HG03280 (cell line): ENCODE results near the gene DPYSL5.

Source experiments
- ATAC-seq: cut with Tn5 transposase; IDR thresholded peaks from one replicate; pipeline ENCODE4 v1.9.1; 2021; ENCODE audit warnings: mild to moderate bottlenecking, moderate library complexity; ENCODE audit not compliant: unreplicated experiment

The DPYSL5 gene

DNA sequence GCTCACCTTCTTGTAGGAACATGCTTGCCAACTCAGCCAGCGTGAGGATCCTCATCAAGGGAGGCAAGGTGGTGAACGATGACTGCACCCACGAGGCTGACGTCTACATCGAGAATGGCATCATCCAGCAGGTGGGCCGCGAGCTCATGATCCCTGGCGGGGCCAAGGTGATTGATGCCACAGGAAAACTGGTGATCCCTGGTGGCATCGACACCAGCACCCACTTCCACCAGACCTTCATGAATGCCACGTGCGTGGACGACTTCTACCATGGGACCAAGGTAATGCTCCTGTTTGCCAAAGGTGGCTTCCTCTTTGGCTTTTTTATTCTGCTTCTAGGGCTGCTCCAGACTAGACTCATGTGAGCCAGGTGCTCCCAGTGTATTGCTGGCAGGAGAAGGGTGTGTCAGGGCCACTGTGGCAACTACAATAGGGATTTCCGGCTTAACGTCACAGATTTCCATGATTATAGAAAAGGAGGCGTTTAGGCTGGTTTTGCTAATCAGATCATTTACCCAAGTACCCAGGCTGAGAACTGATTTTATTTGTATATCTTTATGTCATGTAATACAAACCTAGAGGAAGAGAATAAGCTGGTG lies 50.6 kb downstream of the DPYSL5 start:
- ATAC-seq: no peak

DNA sequence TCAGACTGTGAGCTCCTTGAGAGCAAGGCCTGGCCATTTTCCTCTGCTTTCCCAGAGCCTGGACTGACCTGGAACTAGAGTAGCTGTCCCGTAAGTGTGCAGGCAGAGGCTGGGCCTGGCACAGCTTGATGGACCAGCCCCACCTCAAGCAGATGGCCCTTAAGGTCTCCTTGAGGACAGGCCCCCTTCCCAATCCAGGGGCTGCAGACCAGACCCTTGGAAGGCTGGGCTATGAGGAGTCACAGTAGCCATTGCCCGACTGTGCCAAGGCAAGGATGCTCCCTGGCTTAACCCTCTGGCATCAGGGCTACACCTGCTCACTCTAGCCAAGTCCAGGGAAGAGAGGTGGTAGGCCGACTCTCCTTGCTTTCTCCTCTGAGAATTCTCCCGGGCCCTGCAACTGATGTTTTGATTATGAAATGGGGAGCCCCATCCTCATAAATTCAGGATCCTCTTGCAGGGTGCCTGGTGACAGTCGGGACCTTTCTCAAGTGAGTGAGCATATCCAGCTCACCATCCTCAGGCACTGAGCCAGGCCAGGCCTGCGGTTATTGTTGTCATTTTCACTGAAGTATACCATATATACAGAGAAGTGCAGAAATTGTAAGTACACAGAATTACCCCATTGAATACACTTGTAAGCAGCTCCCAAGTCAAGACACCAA lies 51.7 kb downstream of the DPYSL5 start:
- no peak for ATAC-seq

DNA sequence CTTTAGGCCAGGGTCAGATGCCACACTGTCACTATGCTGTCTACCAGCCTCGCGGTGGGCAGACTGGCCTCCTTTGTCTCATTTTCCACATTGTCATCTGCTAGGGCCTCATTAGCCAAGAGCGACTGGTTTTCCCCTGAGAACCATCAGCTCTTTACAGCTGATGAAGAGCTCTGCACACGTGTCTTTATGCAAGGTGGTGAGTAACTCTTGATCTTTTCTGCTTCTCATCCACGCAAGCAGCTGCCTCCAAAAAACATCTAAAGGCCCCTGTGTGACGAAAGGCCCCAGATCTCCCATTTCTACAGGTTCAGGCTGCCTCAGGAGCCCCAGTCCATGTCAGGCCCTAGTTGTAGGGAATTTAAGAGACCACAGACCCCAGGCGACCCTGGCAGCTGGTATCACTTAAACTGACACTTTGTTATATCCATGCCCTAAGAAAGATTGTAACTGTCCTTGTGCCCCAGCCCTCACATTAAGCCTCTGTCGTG lies 52.9 kb downstream of the DPYSL5 start:
- no peak for ATAC-seq

DNA sequence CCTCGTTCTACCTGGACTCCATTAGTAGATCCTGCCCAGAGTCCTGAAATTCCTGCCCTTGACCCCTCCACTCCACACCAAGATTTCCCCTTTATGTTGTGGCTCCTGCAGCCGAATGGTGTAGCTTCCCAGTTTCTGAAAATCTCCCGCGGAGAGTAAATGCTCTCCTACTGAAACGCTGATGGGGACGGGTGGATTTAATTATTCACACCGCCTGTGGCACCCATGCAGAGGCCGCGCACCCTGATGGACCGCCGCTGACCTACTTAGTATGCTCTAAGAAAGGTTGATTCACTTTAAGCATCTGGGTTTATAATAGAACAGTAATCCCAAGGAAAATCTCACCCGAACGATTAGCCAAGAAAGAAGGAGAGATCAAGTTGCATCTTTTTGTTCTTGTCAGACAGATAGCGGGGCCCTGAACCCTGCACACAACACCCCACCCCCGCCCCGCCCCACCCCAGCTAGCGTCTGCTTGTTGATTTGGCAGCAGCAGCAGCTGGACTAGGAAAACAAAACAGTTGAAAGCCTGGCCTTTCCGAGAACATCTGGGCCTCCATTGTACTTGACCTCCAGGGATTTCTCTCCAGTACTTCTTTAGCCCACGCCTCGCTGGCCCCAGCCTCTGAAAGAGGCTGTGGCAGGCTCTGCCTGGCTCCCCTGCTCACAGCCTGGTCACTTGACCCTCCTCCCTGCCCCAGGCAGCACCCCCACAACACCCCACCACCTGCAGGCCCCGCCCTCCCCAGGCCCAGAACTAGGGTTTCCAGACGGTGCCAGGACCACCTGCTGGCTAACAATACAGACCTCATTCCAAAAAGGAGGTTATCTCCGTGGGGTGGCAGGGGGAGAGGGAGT lies 53.6 kb downstream of the DPYSL5 start:
- ATAC-seq: no peak

DNA sequence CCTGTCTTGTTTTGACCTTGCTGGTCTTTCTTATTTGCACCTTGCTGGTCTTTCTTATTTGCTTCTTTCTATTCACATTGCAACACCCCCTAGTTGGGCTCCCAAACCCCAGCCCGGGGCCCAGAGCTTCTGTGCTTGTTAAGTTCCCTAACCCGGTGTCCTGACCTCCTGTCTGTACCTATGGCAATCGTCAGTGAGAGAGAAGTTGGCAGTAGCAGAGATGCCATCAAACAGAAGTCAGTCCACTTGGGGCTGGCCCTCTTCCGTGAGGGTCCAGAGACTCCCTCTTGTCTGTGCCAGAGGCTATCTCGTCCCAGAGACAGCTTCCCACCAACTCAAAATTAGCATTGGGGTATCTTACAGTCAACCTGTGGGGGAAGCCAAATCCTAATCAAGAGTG lies 55.7 kb downstream of the DPYSL5 start:
- ATAC-seq: no peak

DNA sequence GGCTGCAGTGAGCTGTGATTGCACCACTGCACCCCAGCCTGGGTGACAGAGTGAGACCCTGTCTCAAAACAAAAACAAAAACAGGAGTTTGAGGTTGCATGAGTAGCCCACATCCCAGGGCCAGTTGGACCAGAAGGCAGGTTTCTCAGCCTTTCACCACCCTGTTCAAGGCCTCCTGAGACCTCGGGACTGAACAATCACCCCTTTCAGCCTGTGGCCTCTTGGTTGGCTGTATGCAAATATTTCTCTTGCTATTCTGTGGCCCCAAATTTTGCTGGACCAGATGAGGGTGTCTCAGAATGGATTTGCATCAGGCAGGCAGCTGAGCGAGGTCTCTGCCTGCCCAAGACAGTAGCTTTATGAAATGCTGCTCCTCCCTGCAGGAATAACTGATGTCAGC lies 56.9 kb downstream of the DPYSL5 start:
- ATAC-seq: no peak

DNA sequence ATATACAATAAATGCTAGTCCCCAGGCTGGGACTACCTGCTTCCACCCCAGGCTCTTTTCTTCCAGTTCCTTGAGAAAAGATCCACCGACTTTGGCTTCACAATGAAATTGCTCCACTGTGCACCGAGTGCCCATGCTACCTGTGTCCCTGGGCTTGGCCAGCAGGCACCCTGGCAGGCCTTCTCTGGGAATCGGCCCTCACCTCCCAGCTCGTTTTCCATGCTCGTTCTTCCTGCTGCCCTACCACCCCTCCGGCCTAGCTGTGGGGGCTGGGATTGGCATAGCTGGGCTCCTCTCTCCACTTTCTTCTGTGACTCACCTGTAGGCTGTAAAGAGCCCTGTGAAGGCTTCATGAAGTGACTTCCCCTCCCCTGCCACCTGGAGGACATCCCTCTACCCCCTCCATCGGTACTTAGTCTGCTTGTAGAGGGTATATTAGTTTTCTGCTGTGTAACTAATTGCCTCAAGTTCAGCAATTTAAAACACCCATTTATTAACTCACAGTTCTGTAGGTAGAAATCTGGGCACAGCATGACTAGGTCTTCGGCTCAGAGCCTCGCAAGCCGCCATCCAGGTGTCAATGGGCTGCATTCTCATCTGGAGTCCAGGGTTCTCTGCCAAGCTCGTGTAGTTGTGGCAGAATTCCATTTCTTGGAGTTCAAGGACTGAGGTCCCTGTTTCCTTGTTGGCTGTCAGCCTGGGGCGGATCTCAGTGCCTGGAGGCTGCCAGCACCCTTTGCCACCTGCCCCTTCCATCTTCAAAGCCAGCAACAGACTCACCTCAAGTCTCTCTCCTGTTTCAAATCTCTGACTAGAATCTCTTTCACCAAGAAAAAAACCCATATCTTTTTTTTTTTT lies 57.6 kb downstream of the DPYSL5 start:
- ATAC-seq: no peak

DNA sequence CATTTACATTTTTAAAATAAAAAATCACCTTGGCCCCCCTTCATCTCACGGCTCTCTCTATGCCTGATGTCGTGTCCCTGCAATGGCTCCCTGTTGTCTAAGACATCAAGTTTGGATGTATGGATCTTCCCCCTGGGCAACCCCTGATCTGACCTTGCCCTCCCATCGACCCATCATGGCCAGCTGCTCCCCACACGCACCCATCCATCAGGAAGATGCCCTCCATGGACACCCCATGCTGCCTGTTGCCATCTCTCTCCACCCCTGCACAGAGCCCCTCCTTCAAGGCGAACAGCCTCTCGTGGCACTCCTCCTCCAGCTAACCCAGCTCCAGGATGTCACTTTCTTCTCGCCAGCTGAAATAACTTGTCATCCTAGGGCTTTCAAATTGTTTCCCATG lies 59.5 kb downstream of the DPYSL5 start:
- no peak for ATAC-seq

DNA sequence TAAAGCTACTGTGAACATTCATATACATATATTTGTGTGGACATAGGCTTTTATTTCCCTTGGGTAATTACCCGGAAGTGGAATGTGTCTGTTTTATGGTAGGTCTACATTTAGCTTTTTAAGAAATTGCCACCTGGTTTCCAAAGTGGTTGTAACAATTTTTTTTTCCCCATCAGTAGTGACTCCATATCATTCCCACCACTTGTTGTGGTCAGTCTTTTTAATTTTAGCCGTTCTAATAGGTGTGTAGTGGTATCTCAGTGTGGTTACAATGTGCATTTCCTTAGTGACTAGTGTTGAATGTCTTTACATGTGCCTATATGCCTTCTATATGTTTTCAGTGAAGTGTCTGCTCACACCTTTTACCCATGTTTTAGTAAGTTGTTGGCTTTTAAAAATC lies 62.2 kb downstream of the DPYSL5 start:
- ATAC-seq: no peak

DNA sequence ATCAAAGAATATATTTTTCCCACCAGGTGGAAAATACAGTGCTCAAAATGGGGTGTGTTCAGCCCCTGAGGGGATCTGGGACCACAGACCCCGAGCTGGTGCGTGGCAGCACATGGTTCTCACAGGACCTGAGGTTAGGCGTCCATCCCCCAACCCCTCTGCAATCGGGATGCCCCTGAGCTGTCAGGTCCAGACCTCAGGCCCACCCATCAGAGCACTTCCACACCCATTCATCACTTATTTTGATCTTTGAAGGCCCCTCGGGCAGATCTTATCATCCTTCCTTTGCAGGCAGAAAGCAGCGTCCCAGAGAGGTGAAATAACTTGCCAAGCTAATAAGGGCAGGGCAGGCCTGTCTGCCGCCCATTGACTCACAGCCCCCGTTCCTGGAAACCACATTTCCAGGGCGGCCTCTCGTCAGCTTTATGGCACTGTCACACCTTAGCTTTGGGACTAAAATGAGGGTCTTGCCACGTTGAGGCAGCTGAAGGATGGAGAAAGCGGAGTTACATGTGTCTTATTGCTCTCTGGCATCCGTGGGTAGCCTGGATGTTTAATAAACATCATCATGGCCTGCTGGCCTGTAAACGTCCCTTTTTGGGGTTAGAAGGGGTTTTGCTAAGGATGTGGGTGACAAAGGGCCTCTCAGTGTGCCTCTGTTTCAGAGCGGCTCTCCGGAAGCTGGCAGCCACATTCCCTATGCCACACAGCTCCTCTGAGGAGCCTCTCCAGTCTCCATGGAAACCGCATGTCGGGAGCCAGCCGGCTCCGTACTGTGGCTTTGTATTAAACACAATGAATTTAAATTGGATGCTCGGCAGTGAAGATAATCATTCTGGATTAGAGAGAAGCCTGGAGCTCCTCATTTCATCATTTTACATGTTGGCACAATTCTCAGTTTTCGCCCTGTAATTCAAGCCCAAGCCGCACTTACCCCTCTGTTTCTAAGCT lies 64.3 kb downstream of the DPYSL5 start:
- ATAC-seq: no peak

DNA sequence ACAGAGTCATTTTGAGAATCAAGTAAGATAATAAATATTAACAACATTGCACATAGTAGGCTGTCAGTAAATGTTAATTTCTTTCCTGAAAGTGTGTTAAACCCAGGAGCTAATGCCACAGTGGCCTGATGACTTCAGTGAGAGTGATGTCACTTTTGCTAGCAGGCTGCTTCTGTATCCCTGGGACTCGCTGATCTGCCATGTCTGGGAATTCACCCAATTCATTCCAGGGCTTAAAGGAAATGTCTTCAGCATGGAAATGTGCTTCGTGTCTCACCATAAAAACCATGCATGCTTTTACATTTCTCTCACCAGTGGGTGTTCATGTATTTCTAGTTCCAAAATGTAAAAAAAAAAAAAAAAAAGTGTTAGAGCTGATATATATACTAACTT lies 65.7 kb downstream of the DPYSL5 start:
- no peak for ATAC-seq

DNA sequence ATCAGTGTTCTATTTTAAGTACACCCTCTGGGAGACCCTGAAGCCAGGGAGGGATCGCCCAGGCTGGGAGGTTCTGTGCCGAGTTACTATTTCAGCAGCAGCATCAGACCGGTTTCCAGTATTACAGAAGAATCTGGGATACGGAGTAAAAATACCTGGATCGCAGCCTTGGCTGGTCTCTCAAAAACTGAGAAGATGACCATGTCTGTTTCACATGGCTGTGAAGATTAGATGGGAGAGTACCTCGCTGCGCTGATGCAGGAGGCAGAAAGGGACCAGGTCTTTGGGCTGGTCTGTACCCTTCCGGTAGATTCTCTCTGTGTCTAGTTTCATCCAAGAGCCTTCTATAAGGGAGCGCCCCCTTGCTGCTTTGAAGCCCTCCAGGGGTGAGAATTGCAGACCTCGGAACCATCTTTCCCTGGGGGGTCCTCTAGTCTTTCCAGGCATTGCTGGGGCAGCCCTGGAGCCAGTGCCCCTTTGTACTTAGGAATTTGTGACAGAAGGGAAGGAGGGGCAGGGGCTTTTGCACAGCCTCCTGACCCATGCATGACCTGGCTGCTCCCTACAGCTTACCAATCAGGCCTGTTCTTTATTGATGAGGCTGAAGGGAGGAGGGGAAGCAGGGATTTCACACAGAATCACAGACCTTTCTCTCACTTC lies 66.2 kb downstream of the DPYSL5 start:
- ATAC-seq: no peak

DNA sequence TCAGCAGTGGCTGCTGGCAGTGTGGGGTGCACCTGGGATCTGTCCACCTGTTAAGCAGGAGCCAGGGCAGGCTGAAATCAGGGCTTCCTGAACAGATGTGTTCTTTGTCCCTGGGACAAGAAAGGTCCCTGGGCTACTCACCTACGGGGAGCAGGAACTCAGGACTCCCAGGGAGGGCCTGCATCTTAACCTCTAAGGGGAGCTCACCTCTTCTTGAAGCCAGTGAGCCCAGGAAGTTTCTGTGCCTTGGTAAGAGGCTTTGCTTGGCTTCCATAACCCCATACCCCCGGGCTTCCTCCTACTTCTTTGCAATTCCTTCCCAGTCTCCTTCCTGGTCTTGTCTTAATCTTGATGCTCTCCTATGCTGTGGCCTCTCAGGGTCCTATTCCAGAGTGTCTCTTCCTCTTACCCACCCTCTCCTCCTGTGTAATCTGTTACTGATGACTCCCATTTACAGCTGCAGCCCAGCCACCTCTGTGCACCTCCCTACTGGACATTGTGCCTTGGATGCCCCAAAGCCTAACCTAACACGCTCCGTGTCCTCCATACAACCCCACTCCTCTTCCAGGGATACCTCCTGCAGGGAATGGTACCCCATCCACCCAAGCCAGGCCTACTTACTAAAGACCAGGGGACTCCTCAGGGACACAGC lies 66.9 kb downstream of the DPYSL5 start:
- ATAC-seq: no peak

DNA sequence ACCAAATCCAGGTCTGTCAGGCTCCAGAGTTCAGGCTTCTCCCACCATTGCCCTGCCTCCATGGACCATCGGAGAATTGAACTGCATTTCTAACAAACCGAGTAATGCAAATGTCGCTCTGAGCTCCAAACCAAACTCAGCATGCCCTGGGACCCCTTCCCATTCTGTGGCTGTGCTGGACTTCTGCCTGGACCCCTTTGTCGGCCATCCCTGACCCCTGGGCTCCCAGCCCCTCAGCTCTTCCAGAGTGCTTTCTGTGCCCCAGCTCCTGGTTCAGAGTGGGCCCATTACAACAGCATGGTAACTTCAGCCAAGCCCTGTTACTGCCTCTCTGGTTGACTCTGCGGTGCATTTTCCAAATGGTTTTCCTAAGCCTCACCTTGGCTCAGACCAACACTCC lies 67.4 kb downstream of the DPYSL5 start:
- no peak for ATAC-seq

DNA sequence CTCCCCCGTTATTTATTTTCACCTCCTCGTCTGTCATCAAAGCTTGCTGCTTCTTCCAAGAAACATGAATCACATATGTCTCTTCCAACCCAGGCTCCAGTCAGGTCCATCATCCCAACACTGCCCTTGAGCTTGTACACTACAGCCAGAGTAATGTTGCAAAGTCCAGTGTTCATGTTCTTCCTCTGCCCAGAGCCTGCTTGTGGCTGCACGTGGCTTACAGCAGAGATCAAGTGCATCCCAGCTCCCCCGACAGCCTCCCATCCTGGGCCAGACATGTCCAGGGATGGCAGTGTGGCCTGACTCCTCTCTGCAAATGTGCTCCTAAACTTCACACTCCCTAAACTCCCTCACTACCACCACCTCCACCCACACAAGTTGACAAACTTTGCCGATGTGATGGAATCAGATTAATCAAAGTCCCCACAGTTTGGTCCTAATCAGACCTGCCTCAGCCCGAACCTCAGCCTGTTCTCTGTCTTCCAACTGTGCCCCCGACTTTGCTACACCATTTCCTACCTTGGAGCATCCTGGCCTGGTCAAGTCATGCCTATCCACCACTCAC lies 68.3 kb downstream of the DPYSL5 start:
- no peak for ATAC-seq

DNA sequence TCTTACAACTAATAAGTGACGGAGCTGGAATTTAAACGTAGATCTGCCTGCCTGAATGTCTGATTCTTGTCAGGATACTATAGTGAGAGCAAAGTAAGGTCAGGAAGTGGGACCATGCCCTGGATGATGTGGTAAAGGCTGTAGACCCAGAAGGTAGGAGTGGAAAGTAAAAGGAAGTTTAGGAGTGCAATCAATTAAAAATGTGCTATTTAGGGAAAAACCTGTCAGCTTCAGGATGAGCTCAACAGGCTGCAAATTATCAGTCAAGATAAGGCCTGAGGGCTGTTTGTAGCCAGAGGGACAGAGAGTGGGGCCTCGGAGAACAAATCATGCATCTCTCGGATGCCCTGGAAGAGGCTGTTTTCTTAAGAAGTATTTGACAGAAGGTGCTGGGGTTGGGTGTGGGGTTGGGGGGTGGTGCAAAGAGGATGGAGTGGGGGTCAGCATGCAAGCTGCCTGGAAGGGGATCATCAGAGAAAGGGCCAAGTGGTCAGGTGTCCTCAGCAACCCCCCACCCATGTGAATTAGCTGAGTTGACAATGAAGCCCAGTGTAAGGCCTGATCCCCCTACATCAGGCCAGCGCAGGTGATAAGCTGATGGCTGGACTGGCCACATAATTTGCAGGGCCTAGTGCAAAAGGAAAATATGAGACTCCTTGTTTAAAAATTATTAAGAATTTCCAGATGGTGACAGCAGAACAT lies 69.4 kb downstream of the DPYSL5 start:
- ATAC-seq: no peak

DNA sequence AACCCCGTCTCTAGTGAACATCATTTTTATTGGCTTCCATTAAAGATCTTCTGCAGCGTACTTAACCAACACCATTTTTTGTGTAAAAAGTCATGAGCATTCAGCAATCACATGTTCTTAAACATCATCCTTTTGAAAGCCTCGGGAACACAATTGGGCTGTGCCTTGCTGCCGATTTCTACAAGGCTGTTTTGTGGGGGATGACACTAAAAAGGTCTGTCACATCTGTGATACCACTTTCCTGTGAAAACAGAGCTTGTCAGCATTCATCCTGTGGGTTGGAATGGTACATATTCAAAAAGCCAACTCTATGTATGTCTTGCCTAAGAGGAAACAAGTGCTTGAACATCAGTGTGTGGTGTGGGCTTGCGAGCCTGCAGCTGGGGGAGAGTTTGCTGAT lies 73.4 kb downstream of the DPYSL5 start:
- ATAC-seq: no peak
